HepG2 (cell line): ENCODE data around the gene PTH1R. TPM values are rescaled to one million over a fixed set of nuclear protein-coding genes. Genes with fewer than 3 reads are reported as not detected.

Source experiments
- ATAC-seq: fragments of 200-7000 bp; cut with Tn5 transposase; 3 replicates; pipeline ENCODE4 v1.9.1; 2020; ENCODE audit warnings: mild to moderate bottlenecking, moderate library complexity
- BruUV-seq: library from RNA; stranded (reverse); fragments of 400-500 nt; replicated peaks from 2 replicates; lab custom pipeline; 2021; lab: Mats Ljungman, UMichigan
- CTCF ChIA-PET: fragments of 300-600 bp; formaldehyde crosslinking; extraction: SDS; loops from one replicate; lab custom pipeline; 2021; ENCODE audit warnings: low total read pairs, inconsistent platforms, low intra/inter-chr PET ratio; lab: Yijun Ruan, JAX
- POLR2A ChIA-PET: fragments of 350-600 bp; sonication (Branson Sonifier 250); formaldehyde crosslinking; loops from one replicate; lab custom pipeline; 2020; ENCODE audit warnings: antibody characterized with exemption, inconsistent platforms; lab: Yijun Ruan, JAX
- DNase-seq: peaks from one replicate; pipeline ENCODE4 v3.0.0-alpha.2; 2015; ENCODE audit warnings: low spot score
- FAIRE-seq: peaks from 3 replicates; lab custom pipeline; 2011; peaks lifted over from hg19 to GRCh38; lab: Jason Lieb, UNC
- H2AFZ ChIP-seq: one replicate; pipeline ENCODE4 v1.6.1; 2011; ENCODE audit warnings: low read length, inconsistent platforms
- H3K27ac ChIP-seq: fragments of 300-600 bp; 3 replicates; pipeline ENCODE4 v1.8.0; 2011; ENCODE audit warnings: mixed run types, mild to moderate bottlenecking, mixed read lengths, low read length, inconsistent platforms; ENCODE audit not compliant: insufficient read depth; ENCODE audit errors: extremely low read length
- H3K27me3 ChIP-seq, 2 experiments: fragments of 200-600 bp in 1 of 2; 2 replicates in 1 of 2; 3 replicates in 1 of 2; pipeline versions ENCODE4 v1.6.0 to v1.8.0; 2011; ENCODE audit warnings: low read length in 2 of 2, mild to moderate bottlenecking in 2 of 2, moderate library complexity in 2 of 2, inconsistent platforms in 1 of 2; ENCODE audit not compliant: insufficient read depth in 2 of 2, control insufficient read depth in 1 of 2
- H3K36me3 ChIP-seq, 2 experiments: fragments of 200-600 bp in 1 of 2; replicated peaks in 1 of 2; 2 replicates in 1 of 2; 3 replicates in 1 of 2; pipeline versions ENCODE4 v1.5.1 to v1.8.0; 2011; ENCODE audit warnings: low read length in 2 of 2, inconsistent platforms in 1 of 2; ENCODE audit not compliant: insufficient read depth in 2 of 2, control insufficient read depth in 1 of 2
- H3K4me1 ChIP-seq: 2 replicates; pipeline ENCODE4 v1.5.1; 2012; ENCODE audit warnings: low read length, inconsistent platforms; ENCODE audit not compliant: insufficient read depth
- H3K4me2 ChIP-seq: 2 replicates; pipeline ENCODE4 v1.6.0; 2011; ENCODE audit warnings: low read depth, low read length, inconsistent platforms
- H3K4me3 ChIP-seq, 3 experiments: fragments of 200-600 bp in 1 of 3; sonication (generic), shearing (Covaris generic) in 1 of 3; replicated peaks in 1 of 3; 2 replicates each; pipeline ENCODE4 v1.5.1; 2011 to 2016; ENCODE audit warnings: low read length in 3 of 3, inconsistent platforms in 2 of 3, low read depth in 2 of 3, mild to moderate bottlenecking in 2 of 3, control low read depth in 1 of 3, mixed read lengths in 1 of 3; ENCODE audit not compliant: insufficient read depth in 1 of 3
- H3K79me2 ChIP-seq: one replicate; pipeline ENCODE4 v1.6.1; 2011; ENCODE audit warnings: low read length, inconsistent platforms; ENCODE audit not compliant: insufficient read depth
- H3K9ac ChIP-seq: 2 replicates; pipeline ENCODE4 v1.6.0; 2011; ENCODE audit warnings: mild to moderate bottlenecking, low read depth, low read length, inconsistent platforms; ENCODE audit not compliant: insufficient read depth
- H3K9me3 ChIP-seq: 2 replicates; pipeline ENCODE4 v1.5.1; 2012; ENCODE audit warnings: mild to moderate bottlenecking, low read length
- H4K20me1 ChIP-seq: 2 replicates; pipeline ENCODE4 v1.6.0; 2011; ENCODE audit warnings: inconsistent platforms, mild to moderate bottlenecking, low read length, moderate library complexity; ENCODE audit not compliant: insufficient read depth
- ATF7 ChIP-seq, 2 experiments: fragments of 450-650 bp in 1 of 2; sonication (generic) in 1 of 2; formaldehyde crosslinking in 1 of 2; IDR thresholded peaks; 2 replicates each; pipeline versions ENCODE4 v1.4.0 to v1.6.1; 2016 to 2020; ENCODE audit warnings: antibody characterized with exemption in 1 of 2, mild to moderate bottlenecking in 1 of 2, missing genetic modification reagents in 1 of 2
- ATRX ChIP-seq: sonication (generic); formaldehyde crosslinking; IDR thresholded peaks from 2 replicates; pipeline ENCODE4 v1.4.0; 2020; ENCODE audit warnings: missing genetic modification reagents, borderline replicate concordance
- CREB1 ChIP-seq, 2 experiments: fragments of 450-650 bp in 1 of 2; IDR thresholded peaks; 2 replicates each; pipeline ENCODE4 v1.6.1; 2016 to 2017; ENCODE audit warnings: control low read depth in 1 of 2, mild to moderate bottlenecking in 1 of 2, missing compliant biosample characterization in 1 of 2, missing genetic modification characterization in 1 of 2
- GPBP1L1 ChIP-seq: sonication (generic); formaldehyde crosslinking; IDR thresholded peaks from 2 replicates; pipeline ENCODE4 v1.5.0; 2020; ENCODE audit warnings: mild to moderate bottlenecking, missing genetic modification reagents
- HMG20B ChIP-seq: conservative IDR thresholded peaks from 2 replicates; pipeline ENCODE4 v1.6.1; 2016; ENCODE audit warnings: missing genetic modification reagents, missing compliant biosample characterization
- HOXA3 ChIP-seq: sonication (generic); formaldehyde crosslinking; IDR thresholded peaks from 2 replicates; pipeline ENCODE4 v1.5.0; 2020; ENCODE audit warnings: missing genetic modification reagents
- HOXA9 ChIP-seq: sonication (generic); formaldehyde crosslinking; IDR thresholded peaks from 2 replicates; pipeline ENCODE4 v1.8.1; 2022; ENCODE audit warnings: missing genetic modification reagents, mild to moderate bottlenecking, moderate library complexity, borderline replicate concordance
- JUNB ChIP-seq: sonication (generic); formaldehyde crosslinking; IDR thresholded peaks from 2 replicates; pipeline ENCODE4 v1.8.0; 2022; ENCODE audit warnings: missing genetic modification reagents, mild to moderate bottlenecking, borderline replicate concordance
- PATZ1 ChIP-seq: sonication (generic); formaldehyde crosslinking; IDR thresholded peaks from 2 replicates; pipeline ENCODE4 v1.4.0; 2020; ENCODE audit warnings: missing genetic modification reagents
- TBX2 ChIP-seq: sonication (generic); formaldehyde crosslinking; IDR thresholded peaks from 2 replicates; pipeline ENCODE4 v1.5.0; 2020; ENCODE audit warnings: missing genetic modification reagents, mild to moderate bottlenecking, borderline replicate concordance
- ZBTB38 ChIP-seq: sonication (generic); formaldehyde crosslinking; IDR thresholded peaks from 2 replicates; pipeline ENCODE4 v1.5.1; 2020; ENCODE audit warnings: mild to moderate bottlenecking, missing genetic modification reagents
- ZNF558 ChIP-seq: sonication (generic); formaldehyde crosslinking; IDR thresholded peaks from 2 replicates; pipeline ENCODE4 v1.9.0; 2022; ENCODE audit warnings: mild to moderate bottlenecking, missing genetic modification reagents, borderline replicate concordance
- ZNF737 ChIP-seq: sonication (generic); formaldehyde crosslinking; IDR thresholded peaks from 2 replicates; pipeline ENCODE4 v1.5.0; 2020; ENCODE audit warnings: missing genetic modification reagents, mild to moderate bottlenecking, borderline replicate concordance
- ZNF768 ChIP-seq: sonication (generic); formaldehyde crosslinking; IDR thresholded peaks from 2 replicates; pipeline ENCODE4 v1.4.0; 2020; ENCODE audit warnings: missing genetic modification reagents
- ZNF891 ChIP-seq: sonication (generic); formaldehyde crosslinking; IDR thresholded peaks from 2 replicates; pipeline ENCODE4 v1.5.0; 2020; ENCODE audit warnings: mild to moderate bottlenecking, missing genetic modification reagents
- WGBS: methylation state at CpG from one replicate; pipeline ENCODE4 v1.1.6; 2017; ENCODE audit warnings: low lambda C conversion rate; 5-methylcytosine and 5-hydroxymethylcytosine counted together
- in situ Hi-C: cut with HindIII; loops from 2 replicates; pipeline ENCODE4 v1.10.0; 2017; ENCODE audit warnings: low pct_unique_long_range_greater_than_20kb; ENCODE audit not compliant: extremely low pct_ligation_motif_present
- intact Hi-C: fragments of 100-400 bp; cut with micrococcal nuclease; formaldehyde crosslinking; loops from one replicate; pipeline ENCODE4 v1.10.0; 2022; ENCODE audit not compliant: unreplicated experiment
- polyA plus RNA-seq, 8 experiments: library from polyadenylated mRNA; depleted of rRNA in 3 of 8; stranded (reverse) in 7 of 8; unstranded in 1 of 8; fragments of >200 nt; fragmentation: Illumina TruSeq in 4 of 8; extraction: Trizol in 4 of 8; gene quantifications; 2 replicates each; pipeline versions ENCODE4 v1.2.1 to v1.2.3, GENCODE V29; 2011 to 2016; ENCODE audit warnings: low read depth in 4 of 8, missing spikeins in 1 of 8, mixed read lengths in 1 of 8; ENCODE audit not compliant: insufficient read depth in 1 of 8
- total RNA-seq, 5 experiments: library from RNA; depleted of rRNA; stranded (reverse); fragments of >200 nt; fragmentation: Illumina TruSeq; extraction: Trizol; gene quantifications; 2 replicates each; pipeline ENCODE4 v1.2.3, GENCODE V29; 2016; ENCODE audit warnings: low read depth in 1 of 5
- TF ChIP-seq, protein P1 (sequence below): IDR thresholded peaks from 2 replicates; pipeline ENCODE4 v1.6.1; 2012; ENCODE audit warnings: inconsistent platforms

PTH1R gene
- total and polyA plus RNA-seq, 2 of the 13 experiments (the other 11 are each of a cell fraction or from before 2014, with no cell fraction given) = not detected

GRCh38 chr3:46893763-46894162 is 16.2 kb downstream of the PTH1R start:
- no peaks in the 10 kb centered on the region for H3K9me3 ChIP-seq
- POLR2A ChIA-PET = no interaction called here
- CTCF ChIA-PET = interaction anchor here (3.5 kb wide), 1 partner anchor 188 kb away, joined by 39 read pairs; no protein-coding TSS in a partner anchor
- no peak for DNase-seq
- BruUV-seq = no TSS peak
- H3K4me2 ChIP-seq = no peak overlapping the region
- no peak for ATAC-seq
- H3K79me2 ChIP-seq = no peaks in the 10 kb centered on the region
- peaks cover 6 to 52% of the 10 kb centered on the region in 2 experiments; a peak in 4 of 5 replicates for H3K27me3 ChIP-seq
- in situ Hi-C loops = no loop called here
- intact Hi-C loops = loop anchor here (2.0 kb wide), 2 partner anchors 27 to 33 kb away; no protein-coding TSS in a partner anchor
- FAIRE-seq = no peak
- H3K4me1 ChIP-seq = peaks cover 13% of the 10 kb centered on the region
- no peak overlapping the region for H2AFZ ChIP-seq
- no peak overlapping the region for H3K9ac ChIP-seq
- no peak overlapping the region for H3K4me3 ChIP-seq
- no peak overlapping the region for H3K27ac ChIP-seq
- no peaks in the 10 kb centered on the region for H4K20me1 ChIP-seq
- no peak for TF ChIP-seq HOXA3 (CRISPR knock-in tag)
- TF ChIP-seq PATZ1 (CRISPR knock-in tag) = no peak
- TF ChIP-seq TBX2 = no peak
- no peak for TF ChIP-seq HOXA9
- no peak for TF ChIP-seq ZNF737 (CRISPR knock-in tag)
- no peak for TF ChIP-seq JUNB (CRISPR knock-in tag)
- no peak for TF ChIP-seq ZBTB38 (CRISPR knock-in tag)
- TF ChIP-seq ATRX (CRISPR knock-in tag) = no peak
- TF ChIP-seq ZNF891 = no peak
- TF ChIP-seq, protein P1, sequence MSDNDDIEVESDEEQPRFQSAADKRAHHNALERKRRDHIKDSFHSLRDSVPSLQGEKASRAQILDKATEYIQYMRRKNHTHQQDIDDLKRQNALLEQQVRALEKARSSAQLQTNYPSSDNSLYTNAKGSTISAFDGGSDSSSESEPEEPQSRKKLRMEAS = no peak
- no peak for TF ChIP-seq ZNF768 (CRISPR knock-in tag)
- TF ChIP-seq ZNF558 (CRISPR knock-in tag) = no peak
- TF ChIP-seq HMG20B = no peak
- TF ChIP-seq ATF7 (IDR thresholded peaks at IDR 0.05) = peak; percentile 99
- TF ChIP-seq ATF7 (CRISPR knock-in tag; IDR thresholded peaks at IDR 0.05) = no peak
- TF ChIP-seq GPBP1L1 (CRISPR knock-in tag) = no peak
- peak; percentile 95 for TF ChIP-seq CREB1 (IDR thresholded peaks at IDR 0.05)
- no peak for TF ChIP-seq CREB1 (CRISPR knock-in tag; IDR thresholded peaks at IDR 0.05)
- H3K36me3 ChIP-seq = no peaks in the 10 kb centered on the region
- WGBS = 19% methylated on average over 9 of the region's 9 CpGs
